Testis (tissue), 3 donors: ENCODE results near the gene ALS2CL. TPM values are rescaled to one million over a fixed set of nuclear protein-coding genes. Genes with fewer than 3 reads are reported as not detected.
A peak's percentile ranks its signal among the peaks of the same experiment; 100 is the strongest.

ENCODE experiments used
- DNase-seq: peaks from one replicate; pipeline ENCODE4 v3.0.0-alpha.2; 2019
- H3K27ac ChIP-seq, 2 donors: fragments of 200-600 bp; sonication (generic); one replicate each; pipeline ENCODE4 v1.5.1; 2019
- H3K27me3 ChIP-seq: fragments of 200-600 bp; sonication (generic); one replicate; pipeline ENCODE4 v1.5.1; 2019
- H3K36me3 ChIP-seq: fragments of 200-600 bp; sonication (generic); one replicate; pipeline ENCODE4 v1.5.1; 2017; ENCODE audit warnings: low read depth; ENCODE audit errors: missing control alignments
- H3K4me1 ChIP-seq: fragments of 200-600 bp; sonication (generic); one replicate; pipeline ENCODE4 v1.5.1; 2019
- H3K4me3 ChIP-seq, 2 donors: fragments of 200-600 bp; sonication (generic); one replicate each; pipeline ENCODE4 v1.5.1; 2017 to 2019
- H3K9me3 ChIP-seq: fragments of 200-600 bp; sonication (generic); one replicate; pipeline ENCODE4 v1.5.1; 2017
- POLR2A ChIP-seq: fragments of 450-650 bp; IDR thresholded peaks from one replicate; pipeline ENCODE4 v1.6.1; 2017; ENCODE audit warnings: antibody characterized with exemption, mild to moderate bottlenecking, moderate library complexity
- WGBS, 2 donors: methylation state at CpG; one replicate each; pipeline ENCODE4 v1.1.5; 2018; 5-methylcytosine and 5-hydroxymethylcytosine counted together
- intact Hi-C: fragments of 100-400 bp; cut with DNase I; formaldehyde crosslinking; loops from one replicate; pipeline ENCODE4 v1.15.1; 2023; ENCODE audit warnings: low total_unique reads
- polyA plus RNA-seq: library from polyadenylated mRNA; stranded (reverse); fragments of 350-450 nt; fragmentation: Illumina TruSeq; extraction: RNeasy Lipid Tissue Mini Kit (QIAGEN cat#74804); gene quantifications from one replicate; pipeline ENCODE4 v1.2.3, GENCODE V29; 2014; ENCODE audit warnings: low read depth, low replicate concordance; ENCODE audit not compliant: insufficient read depth
- total RNA-seq, 2 donors: library from RNA; depleted of rRNA; stranded (reverse); fragments of >200 nt; gene quantifications; one replicate each; pipeline ENCODE4 v1.2.3, GENCODE V29; 2016
- TF ChIP-seq, protein P1 (sequence below), 3 experiments: fragments of 450-650 bp in 2 of 3; fragments of 200-600 bp in 1 of 3; sonication (generic) in 1 of 3; IDR thresholded peaks; one replicate each; pipeline ENCODE4 v1.5.1; 2016 to 2019; ENCODE audit warnings: antibody characterized with exemption in 3 of 3, mild to moderate bottlenecking in 2 of 3, moderate library complexity in 1 of 3

The ALS2CL gene
- total and polyA plus RNA-seq, 3 donors from 2014 or later: 4.4 to 11.2 (median 5.4) TPM

DNA sequence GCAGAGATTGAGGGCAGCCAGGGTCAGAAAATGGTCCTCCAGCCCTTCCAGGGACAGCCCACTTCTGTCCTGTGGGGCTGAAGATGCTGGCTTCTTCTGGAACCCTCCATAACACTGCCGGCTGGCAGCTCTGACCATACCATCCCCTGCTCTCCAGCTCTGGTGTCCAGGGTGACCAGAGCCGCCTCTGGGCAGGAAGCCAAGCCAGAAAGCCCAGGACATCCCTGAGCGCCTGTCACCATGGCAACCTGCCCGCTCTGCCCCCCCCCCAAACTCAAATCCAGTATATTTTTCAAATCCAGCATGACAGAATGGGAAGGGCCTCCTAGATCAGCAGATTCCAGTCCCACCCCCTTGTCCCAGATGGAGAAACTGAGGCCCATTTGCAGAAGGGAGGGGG lies 7.3 kb upstream of the ALS2CL start:
- DNase-seq: no peak
- Histone ChIP-seq H3K36me3 (no peaks in the 10 kb centered on the region), H3K4me3 (peak overlapping the region; percentile 21 to 31), H3K27ac (no peak overlapping the region), H3K9me3 (no peaks in the 10 kb centered on the region), H3K4me1 (peaks cover 38% of the 10 kb centered on the region), H3K27me3 (no peaks in the 10 kb centered on the region)
- WGBS, 2 donors: 20 to 41% methylated on average over 1 to 4 of the region's 4 CpGs
- TF ChIP-seq, protein P1, sequence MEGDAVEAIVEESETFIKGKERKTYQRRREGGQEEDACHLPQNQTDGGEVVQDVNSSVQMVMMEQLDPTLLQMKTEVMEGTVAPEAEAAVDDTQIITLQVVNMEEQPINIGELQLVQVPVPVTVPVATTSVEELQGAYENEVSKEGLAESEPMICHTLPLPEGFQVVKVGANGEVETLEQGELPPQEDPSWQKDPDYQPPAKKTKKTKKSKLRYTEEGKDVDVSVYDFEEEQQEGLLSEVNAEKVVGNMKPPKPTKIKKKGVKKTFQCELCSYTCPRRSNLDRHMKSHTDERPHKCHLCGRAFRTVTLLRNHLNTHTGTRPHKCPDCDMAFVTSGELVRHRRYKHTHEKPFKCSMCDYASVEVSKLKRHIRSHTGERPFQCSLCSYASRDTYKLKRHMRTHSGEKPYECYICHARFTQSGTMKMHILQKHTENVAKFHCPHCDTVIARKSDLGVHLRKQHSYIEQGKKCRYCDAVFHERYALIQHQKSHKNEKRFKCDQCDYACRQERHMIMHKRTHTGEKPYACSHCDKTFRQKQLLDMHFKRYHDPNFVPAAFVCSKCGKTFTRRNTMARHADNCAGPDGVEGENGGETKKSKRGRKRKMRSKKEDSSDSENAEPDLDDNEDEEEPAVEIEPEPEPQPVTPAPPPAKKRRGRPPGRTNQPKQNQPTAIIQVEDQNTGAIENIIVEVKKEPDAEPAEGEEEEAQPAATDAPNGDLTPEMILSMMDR (IDR thresholded peaks at IDR 0.05): no peak
- TF ChIP-seq POLR2A: no peak
- intact Hi-C loops: loop anchor here (5.0 kb wide), 1 partner anchor 202 kb away; no protein-coding TSS in a partner anchor

DNA sequence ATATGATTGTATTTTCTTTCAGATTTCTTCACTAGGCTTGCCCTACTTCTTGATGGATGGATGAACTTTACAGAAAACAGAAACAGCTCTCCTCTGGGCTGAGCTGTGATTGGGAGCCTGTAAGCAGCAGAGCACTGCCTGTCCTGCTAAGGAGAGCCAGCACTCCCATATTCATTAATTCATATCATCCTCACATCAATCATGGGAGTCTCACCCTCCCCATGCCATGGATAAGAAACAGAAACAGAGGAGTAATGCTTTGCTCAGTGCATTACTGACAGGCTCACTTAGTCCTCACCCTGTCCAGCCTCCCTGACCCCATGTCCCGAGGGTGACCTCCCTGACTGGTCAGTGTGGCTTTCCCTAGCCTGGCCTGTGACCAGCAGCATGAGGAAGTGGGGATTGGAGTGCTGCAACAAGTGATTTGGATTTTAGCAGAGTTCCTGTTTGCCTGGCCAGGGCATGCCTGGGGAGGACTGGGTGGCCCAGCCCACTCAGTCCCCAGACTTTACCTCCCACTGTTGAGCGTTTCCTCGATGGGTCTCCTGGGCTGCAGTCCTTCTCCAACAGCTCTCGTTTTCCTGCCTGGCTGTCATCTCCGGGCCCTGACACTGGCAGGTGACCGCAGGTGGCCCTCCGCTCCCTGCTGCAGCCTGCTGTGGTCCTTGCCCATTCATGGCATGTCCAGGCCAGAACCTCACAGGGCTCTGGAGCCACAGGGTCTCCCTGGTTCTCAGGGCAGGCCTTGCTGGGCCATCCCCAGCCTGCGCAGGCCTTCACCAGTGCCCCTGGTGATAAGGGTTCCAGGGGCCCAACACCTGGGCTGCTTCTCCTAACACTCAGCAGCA lies 6.4 kb upstream of the ALS2CL start:
- intact Hi-C loops: loop anchor here (5.0 kb wide), 1 partner anchor 202 kb away; no protein-coding TSS in a partner anchor
- Histone ChIP-seq H3K36me3 (no peaks in the 10 kb centered on the region), H3K27me3 (no peaks in the 10 kb centered on the region), H3K4me1 (peaks cover 43% of the 10 kb centered on the region), H3K4me3 (no peak overlapping the region), H3K27ac (no peak overlapping the region), H3K9me3 (no peaks in the 10 kb centered on the region)
- TF ChIP-seq POLR2A: no peak
- TF ChIP-seq, protein P1 (IDR thresholded peaks at IDR 0.05): no peak
- 71 to 82% methylated on average over 2 to 8 of the region's 8 CpGs for WGBS, 2 donors
- DNase-seq: peak; percentile 58

DNA sequence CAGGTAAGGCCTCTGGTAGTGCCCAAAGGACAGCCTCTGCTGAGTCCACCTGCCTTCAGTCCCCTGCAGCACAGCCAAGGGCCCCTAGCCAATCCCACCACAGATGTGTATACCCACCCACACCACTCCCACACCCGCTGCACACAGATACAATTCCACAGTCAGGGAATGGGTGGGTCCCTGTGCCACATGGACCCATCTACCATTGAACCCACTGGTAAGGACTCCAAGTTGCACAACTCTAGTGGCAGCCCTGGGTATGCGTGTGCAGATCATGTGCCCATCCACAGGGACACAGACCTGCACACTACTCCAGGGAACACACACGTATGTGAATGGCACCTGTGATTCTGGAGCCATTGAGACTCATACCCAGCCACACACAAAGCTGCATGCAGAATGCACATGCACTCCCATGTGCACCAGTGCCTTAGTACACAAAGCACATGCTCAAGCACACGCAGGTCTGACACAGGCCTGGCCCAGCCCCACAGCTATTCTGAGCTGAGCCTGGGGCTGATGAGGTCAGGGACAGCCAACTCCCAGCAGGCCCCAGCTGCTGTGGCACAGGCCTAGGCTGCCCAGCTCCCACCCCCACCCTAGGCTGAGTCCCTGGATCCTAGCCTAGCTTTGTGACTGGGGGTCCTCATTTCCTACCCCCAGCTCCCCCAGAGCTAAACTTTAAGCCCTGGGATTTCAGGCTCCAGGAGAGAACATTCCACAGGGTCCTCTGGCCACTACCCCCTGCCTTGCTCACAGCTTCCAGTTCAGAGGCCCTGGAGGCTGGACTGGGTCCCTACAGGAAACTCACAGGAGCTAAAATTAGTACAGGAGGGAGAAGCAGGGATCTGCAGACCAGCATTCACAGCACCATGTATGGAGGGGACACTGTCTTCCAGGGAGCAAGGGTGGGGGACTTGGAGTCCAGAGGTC lies 2.7 kb upstream of the ALS2CL start:
- Histone ChIP-seq H3K27ac (peak overlapping the region; percentile 15 to 64), H3K4me1 (peaks cover 61% of the 10 kb centered on the region), H3K4me3 (no peak overlapping the region), H3K36me3 (no peaks in the 10 kb centered on the region), H3K27me3 (no peaks in the 10 kb centered on the region), H3K9me3 (no peaks in the 10 kb centered on the region)
- TF ChIP-seq, protein P1 (IDR thresholded peaks at IDR 0.05): peak in 1 of 3 experiments; percentile 16
- TF ChIP-seq POLR2A: no peak
- intact Hi-C loops: no loop called here
- WGBS, 2 donors: 75 to 94% methylated on average over 2 to 4 of the region's 4 CpGs
- DNase-seq: peak; percentile 72

DNA sequence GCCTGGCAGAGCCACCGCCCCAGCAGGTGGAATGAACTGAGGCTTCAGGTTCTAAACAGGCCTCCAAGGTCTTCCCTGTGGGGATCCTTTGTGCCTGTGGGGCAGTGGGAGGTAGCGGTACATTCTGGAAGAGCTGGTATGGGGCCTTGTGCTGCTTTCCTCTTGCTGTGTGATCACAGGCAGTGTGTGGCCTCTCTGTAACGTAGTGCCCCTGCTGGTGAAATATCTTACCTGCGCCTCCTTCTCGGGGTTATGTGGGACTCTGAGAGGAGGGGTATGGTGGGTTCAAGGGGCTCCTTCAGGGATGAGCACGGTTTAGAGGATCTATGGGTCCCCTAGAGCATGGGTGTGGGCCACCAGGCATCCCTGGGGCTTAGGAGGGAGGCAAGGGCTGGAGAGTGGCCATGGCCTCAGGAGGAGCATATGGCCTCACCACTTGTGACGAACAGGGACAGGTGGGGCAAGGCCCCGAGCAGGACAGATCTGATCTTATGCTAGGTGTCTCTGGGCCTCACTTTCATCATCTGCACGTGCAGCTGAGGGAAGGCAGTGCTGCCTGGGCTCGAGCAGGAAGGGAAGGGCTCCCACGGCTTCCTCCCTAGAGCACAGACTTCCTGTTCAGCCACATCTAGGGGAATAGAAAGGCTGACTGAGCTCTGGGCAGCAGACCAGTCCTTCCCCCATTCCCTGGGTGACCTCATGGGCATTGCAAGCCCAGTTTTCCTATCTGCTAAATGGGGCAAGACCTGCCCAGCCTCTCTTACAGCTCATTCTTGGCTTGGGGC lies 1.9 kb upstream of the ALS2CL start:
- Histone ChIP-seq H3K36me3 (no peaks in the 10 kb centered on the region), H3K27ac (peak overlapping the region; percentile 17 to 42), H3K9me3 (no peaks in the 10 kb centered on the region), H3K27me3 (no peaks in the 10 kb centered on the region), H3K4me3 (no peak overlapping the region), H3K4me1 (peaks cover 52% of the 10 kb centered on the region)
- no peak for TF ChIP-seq POLR2A
- TF ChIP-seq, protein P1 (IDR thresholded peaks at IDR 0.05): peak in 1 of 3 experiments; percentile 19
- WGBS, 2 donors: 53 to 75% methylated on average over 4 to 11 of the region's 11 CpGs
- intact Hi-C loops: no loop called here
- DNase-seq: peak; percentile 49
